CD14-positive monocyte (primary cell): ENCODE results near the gene LUC7L2. TPM values are rescaled to one million over a fixed set of nuclear protein-coding genes. Genes with fewer than 3 reads are reported as not detected.
A peak's percentile ranks its signal among the peaks of the same experiment; 100 is the strongest.

Source experiments
- DNase-seq, 3 donors: peaks; one replicate each; pipeline ENCODE4 v3.0.0-alpha.2; 2011 to 2022
- H2AFZ ChIP-seq: 2 replicates; pipeline ENCODE4 v1.6.0; 2012; ENCODE audit warnings: mild to moderate bottlenecking, low read depth, low read length, inconsistent platforms; ENCODE audit not compliant: insufficient read depth, poor library complexity, severe bottlenecking
- H3K27ac ChIP-seq, 2 donors: 1 replicate in 1 of 2; 2 replicates in 1 of 2; pipeline ENCODE4 v1.5.1; 2012 to 2013; ENCODE audit warnings: low read length in 2 of 2, control low read depth in 1 of 2, inconsistent platforms in 1 of 2, low read depth in 1 of 2, mild to moderate bottlenecking in 1 of 2
- H3K27me3 ChIP-seq, 2 donors: one replicate each; pipeline versions ENCODE4 v1.6.0 to v1.6.1; 2011 to 2013; ENCODE audit warnings: low read length in 2 of 2; ENCODE audit not compliant: control insufficient read depth in 2 of 2, insufficient read depth in 2 of 2
- H3K36me3 ChIP-seq, 2 donors: replicated peaks in 1 of 2; 1 replicate in 1 of 2; 2 replicates in 1 of 2; pipeline versions ENCODE4 v1.5.1 to v1.6.1; 2012 to 2013; ENCODE audit warnings: low read length in 2 of 2, control low read depth in 1 of 2, inconsistent platforms in 1 of 2, mild to moderate bottlenecking in 1 of 2; ENCODE audit not compliant: insufficient read depth in 2 of 2, control insufficient read depth in 1 of 2
- H3K4me1 ChIP-seq, 2 donors: 1 replicate in 1 of 2; 2 replicates in 1 of 2; pipeline versions ENCODE4 v1.5.1 to v1.6.1; 2012 to 2013; ENCODE audit warnings: low read length in 2 of 2, control low read depth in 1 of 2, inconsistent platforms in 1 of 2, mild to moderate bottlenecking in 1 of 2, moderate library complexity in 1 of 2; ENCODE audit not compliant: insufficient read depth in 2 of 2, control insufficient read depth in 1 of 2
- H3K4me2 ChIP-seq: replicated peaks from 2 replicates; pipeline ENCODE3; 2012; ENCODE audit warnings: low read length, moderate library complexity, mild to moderate bottlenecking; ENCODE audit not compliant: poor library complexity, severe bottlenecking; ENCODE audit errors: extremely low read depth
- H3K4me3 ChIP-seq, 3 experiments: fragments of 200-600 bp in 1 of 3; sonication (generic) in 1 of 3; replicated peaks in 1 of 3; 1 replicate in 2 of 3; 2 replicates in 1 of 3; pipeline ENCODE4 v1.5.1; 2011 to 2013; ENCODE audit warnings: low read length in 3 of 3, mild to moderate bottlenecking in 3 of 3, control low read depth in 2 of 3, low read depth in 2 of 3, inconsistent platforms in 1 of 3, moderate library complexity in 1 of 3
- H3K79me2 ChIP-seq: 2 replicates; pipeline ENCODE4 v1.6.0; 2012; ENCODE audit warnings: mild to moderate bottlenecking, control low read depth, inconsistent platforms, low read length, moderate library complexity; ENCODE audit not compliant: insufficient read depth
- H3K9ac ChIP-seq: 2 replicates; pipeline ENCODE4 v1.6.0; 2017; ENCODE audit warnings: low read length, mild to moderate bottlenecking; ENCODE audit not compliant: insufficient read depth, poor library complexity, severe bottlenecking
- H3K9me3 ChIP-seq, 2 donors: replicated peaks in 1 of 2; 1 replicate in 1 of 2; 2 replicates in 1 of 2; pipeline versions ENCODE4 v1.5.1 to v1.6.1; 2012 to 2013; ENCODE audit warnings: low read length in 2 of 2, control low read depth in 1 of 2; ENCODE audit not compliant: control insufficient read depth in 1 of 2, insufficient read depth in 1 of 2
- H4K20me1 ChIP-seq: 2 replicates; pipeline ENCODE4 v1.6.0; 2012; ENCODE audit warnings: mild to moderate bottlenecking, low read length, control low read depth, moderate library complexity; ENCODE audit not compliant: insufficient read depth
- H3K27ac Mint-ChIP-seq, 7 donors: one replicate each; pipeline ENCODE4 v1.8.0; 2020; ENCODE audit warnings: mild to moderate bottlenecking in 7 of 7, mixed read lengths in 7 of 7, moderate library complexity in 6 of 7, inconsistent platforms in 2 of 7
- H3K27me3 Mint-ChIP-seq, 3 donors: one replicate each; pipeline ENCODE4 v1.8.0; 2021 to 2022; ENCODE audit warnings: low read depth in 3 of 3, mild to moderate bottlenecking in 3 of 3, mixed read lengths in 3 of 3, moderate library complexity in 3 of 3, inconsistent platforms in 1 of 3
- H3K36me3 Mint-ChIP-seq, 2 donors: one replicate each; pipeline ENCODE4 v1.8.0; 2020; ENCODE audit warnings: mixed read lengths in 2 of 2, inconsistent platforms in 1 of 2, mild to moderate bottlenecking in 1 of 2
- H3K4me1 Mint-ChIP-seq: one replicate; pipeline ENCODE4 v1.8.0; 2020; ENCODE audit warnings: mild to moderate bottlenecking, mixed read lengths
- H3K4me3 Mint-ChIP-seq, 2 donors: one replicate each; pipeline ENCODE4 v1.8.0; 2020; ENCODE audit warnings: mild to moderate bottlenecking in 2 of 2, mixed read lengths in 2 of 2, moderate library complexity in 1 of 2
- H3K9me3 Mint-ChIP-seq, 7 donors: one replicate each; pipeline ENCODE4 v1.8.0; 2020 to 2022; ENCODE audit warnings: mixed read lengths in 7 of 7, mild to moderate bottlenecking in 6 of 7, moderate library complexity in 6 of 7, inconsistent platforms in 2 of 7
- CTCF ChIP-seq: fragments of 200-600 bp; IDR thresholded peaks from one replicate; pipeline ENCODE4 v1.8.0; 2022; ENCODE audit warnings: antibody characterized with exemption, mild to moderate bottlenecking
- WGBS: methylation state at CpG from one replicate; pipeline ENCODE4 v1.1.5; 2013; ENCODE audit warnings: missing lambda C conversion rate; ENCODE audit not compliant: insufficient coverage; 5-methylcytosine and 5-hydroxymethylcytosine counted together
- intact Hi-C, 2 donors: fragments of 100-400 bp; cut with micrococcal nuclease; formaldehyde crosslinking; loops; one replicate each; pipeline versions ENCODE4 v1.15.0 to v1.15.1; 2023
- polyA plus RNA-seq, 3 donors: library from polyadenylated mRNA; depleted of rRNA in 1 of 3; unstranded in 2 of 3; stranded (reverse) in 1 of 3; fragments of 300-500 nt in 2 of 3; fragments of >200 nt in 1 of 3; fragmentation: Illumina TruSeq in 2 of 3; gene quantifications; 1 replicate in 2 of 3; 2 replicates in 1 of 3; pipeline ENCODE4 v1.2.3, GENCODE V29; 2012 to 2021

LUC7L2 gene
- polyA plus RNA-seq, 3 donors = 24.7 to 54.5 (median 26.8) TPM

GRCh38 chr7:139360948-139361307, 1.2 kb downstream of the LUC7L2 start:
- Histone ChIP-seq H3K4me1 (peaks cover 16 to 42% of the 10 kb centered on the region in 2 donors), H3K36me3 (peaks cover 7 to 30% of the 10 kb centered on the region in 2 donors), H3K9ac (peak overlapping the region; percentile 93), H3K79me2 (peaks cover 85% of the 10 kb centered on the region), H4K20me1 (peaks cover 48% of the 10 kb centered on the region), H3K27ac (peak overlapping the region; percentile 94 to 100), H3K4me3 (peak overlapping the region; percentile 46 to 93 (median 92)), H3K27me3 (no peaks in the 10 kb centered on the region), H3K9me3 (no peaks in the 10 kb centered on the region), H2AFZ (peak overlapping the region; percentile 81), H3K4me2 (peak overlapping the region; percentile 97)
- peak overlapping the region; percentile 97 to 98 for H3K4me3 Mint-ChIP-seq
- intact Hi-C loops = loop anchor here (2.0 to 10.0 kb wide), 2 partner anchors 20 to 1114 kb away; partner anchors contain the start of genes FMC1 (in 1 of the 2) and MKRN1 (in 1 of the 2)
- WGBS = 0% methylated on average over 1 of the region's 2 CpGs
- peaks cover 27% of the 10 kb centered on the region for H3K4me1 Mint-ChIP-seq
- peak overlapping the region; percentile 95 to 99 (median 99) for H3K27ac Mint-ChIP-seq
- no peak for TF ChIP-seq CTCF
- no peaks in the 10 kb centered on the region for H3K9me3 Mint-ChIP-seq
- peaks cover 14 to 16% of the 10 kb centered on the region in 2 donors for H3K36me3 Mint-ChIP-seq
- H3K27me3 Mint-ChIP-seq = no peaks in the 10 kb centered on the region
- no peak for DNase-seq

GRCh38 chr7:139361523-139361922, 1.8 kb downstream of the LUC7L2 start:
- peaks cover 14 to 18% of the 10 kb centered on the region in 2 donors for H3K36me3 Mint-ChIP-seq
- intact Hi-C loops = loop anchor here (2.0 to 10.0 kb wide), 2 partner anchors 21 to 1113 kb away; partner anchors contain the start of genes FMC1 (in 1 of the 2) and MKRN1 (in 1 of the 2)

More at GRCh38 chr7:139361523-139361922, 1.8 kb downstream of the LUC7L2 start:
- no CpG with 5 or more reads among the region's 3 CpGs for WGBS
- Histone ChIP-seq H3K27ac (peak overlapping the region in 1 of 2 donors; percentile 94), H3K4me2 (peak overlapping the region; percentile 97), H3K36me3 (peaks cover 10 to 36% of the 10 kb centered on the region in 2 donors), H3K27me3 (no peaks in the 10 kb centered on the region), H3K9me3 (no peaks in the 10 kb centered on the region), H2AFZ (no peak overlapping the region), H3K4me3 (peak overlapping the region in 1 of 3 experiments; percentile 93), H3K9ac (peak overlapping the region; percentile 93), H3K4me1 (peaks cover 15 to 40% of the 10 kb centered on the region in 2 donors), H3K79me2 (peaks cover 85% of the 10 kb centered on the region), H4K20me1 (peaks cover 54% of the 10 kb centered on the region)
- H3K27ac Mint-ChIP-seq = peak overlapping the region in 1 of 7 donors; percentile 98
- peaks cover 26% of the 10 kb centered on the region for H3K4me1 Mint-ChIP-seq
- TF ChIP-seq CTCF = no peak
- H3K27me3 Mint-ChIP-seq = no peaks in the 10 kb centered on the region
- H3K9me3 Mint-ChIP-seq = no peaks in the 10 kb centered on the region
- H3K4me3 Mint-ChIP-seq = peak overlapping the region in 1 of 2 donors; percentile 49
- no peak for DNase-seq
